Eye (tissue), 1 donor: ENCODE measurements around the gene SLC8A2.
A peak's percentile ranks its signal among the peaks of the same experiment; 100 is the strongest.
"Not testable (repeated sequence)": the region's sequence is repeated elsewhere in the genome, so short reads cannot be mapped to it uniquely, and the experiment has no call there.

Experiments used
- DNase-seq: peaks from one replicate; pipeline ENCODE4 v3.0.0-alpha.2; 2015

Gene SLC8A2

DNA sequence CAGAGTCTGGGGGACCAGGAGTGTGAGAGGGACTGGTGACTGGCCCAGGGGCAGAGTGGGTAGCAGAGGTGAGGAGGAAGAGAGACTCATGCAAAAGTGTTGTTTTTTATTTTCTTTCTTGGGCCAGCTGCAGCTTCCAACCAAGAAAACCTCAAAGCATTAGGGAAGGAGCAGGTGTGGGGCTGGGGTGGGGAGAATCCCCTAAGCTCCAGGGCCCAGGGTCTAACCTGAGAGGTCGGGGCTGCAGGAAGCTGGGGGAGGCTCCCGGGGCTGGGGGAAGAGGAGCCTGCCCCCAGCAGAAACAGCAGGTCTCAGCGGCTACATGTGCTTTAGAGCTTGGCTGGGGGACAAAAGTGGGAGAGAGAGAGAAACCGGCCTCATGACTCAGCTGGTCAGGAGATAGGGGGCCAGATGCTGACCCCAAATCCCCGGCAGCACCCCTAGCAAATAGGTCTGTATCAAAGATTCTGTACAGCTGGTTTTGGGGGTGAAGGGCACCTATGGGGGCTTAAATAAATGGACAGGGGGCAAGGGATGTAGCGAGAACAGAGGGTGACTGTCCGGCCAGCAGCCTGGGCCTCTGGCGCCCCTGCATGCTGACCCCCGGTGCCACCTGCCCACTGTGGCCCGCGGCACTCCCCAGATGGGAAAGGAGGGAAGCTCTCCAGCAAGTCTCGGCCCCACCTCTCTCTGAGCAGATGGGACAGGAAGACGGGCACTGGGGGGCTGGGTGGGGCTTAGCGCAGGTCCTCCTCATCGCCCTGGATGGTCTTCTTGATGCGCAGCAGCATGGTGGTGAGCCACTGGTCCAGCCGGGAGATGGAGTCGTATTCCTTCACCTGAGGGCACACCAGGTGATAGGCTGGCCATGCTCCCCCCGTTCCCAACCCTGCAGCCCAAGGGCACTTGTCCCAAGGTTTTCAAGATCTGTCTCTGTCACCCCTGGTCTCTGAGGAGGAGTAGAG is 16.1 kb upstream of the SLC8A2 start:
- no peak for DNase-seq

DNA sequence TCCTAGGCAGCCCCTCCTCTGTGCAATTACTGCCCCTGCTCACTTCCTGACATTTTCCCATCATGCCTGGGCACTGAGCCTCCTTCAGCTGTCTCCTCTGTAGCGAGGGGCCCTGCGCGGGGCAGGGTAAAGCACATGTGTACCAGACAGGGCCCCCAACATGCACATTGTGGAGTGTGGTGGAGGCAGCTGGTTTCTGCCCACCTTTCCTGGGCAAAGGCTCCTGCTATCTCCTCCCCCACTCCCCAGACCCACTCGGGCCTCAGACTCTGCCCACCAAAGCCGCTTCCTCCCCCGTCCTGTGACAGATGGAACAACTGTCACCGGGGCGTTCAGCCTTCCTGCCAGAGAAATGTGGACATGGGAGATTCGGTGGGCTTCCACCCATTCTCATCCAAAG is 15.2 kb upstream of the SLC8A2 start:
- DNase-seq, result peak; percentile 30

- DNase-seq, result not testable (repeated sequence)
Observed at GRCh38 chr19:47486220-47486619, 14.5 kb upstream of the SLC8A2 start.

- DNase-seq, result no peak
Observed at GRCh38 chr19:47485210-47485609, 13.5 kb upstream of the SLC8A2 start.

GRCh38 chr19:47483800-47484690 is 12.4 kb upstream of the SLC8A2 start, which contains the start of gene KPTN:
Gene KPTN (minus strand): TSS chr19:47484219. CDS start chr19:47484160, 59 bp downstream.
- peak; percentile 96 for DNase-seq

DNA sequence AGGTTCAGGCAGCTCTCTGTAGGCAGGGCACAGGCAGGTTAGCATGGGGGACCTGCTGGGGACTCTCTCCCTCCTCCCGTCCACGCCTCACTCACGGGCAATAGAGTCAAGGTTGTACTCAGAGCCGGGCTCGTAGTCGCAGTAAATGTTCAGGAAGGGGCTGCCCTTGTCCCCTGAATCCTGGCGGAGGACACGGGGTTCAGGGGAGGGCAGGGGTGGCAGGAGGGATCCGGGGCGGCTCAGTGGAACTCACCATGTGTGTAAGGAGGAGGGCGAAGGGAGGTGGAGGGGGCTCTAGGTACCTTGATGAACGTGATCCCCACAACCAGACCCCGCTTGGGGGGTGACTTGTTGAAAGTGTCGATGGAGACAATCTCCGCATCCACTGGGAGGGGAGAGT is 11.5 kb upstream of the SLC8A2 start:
- DNase-seq, result no peak

GRCh38 chr19:47481460-47482052 is 9.9 kb upstream of the SLC8A2 start:
- no peak for DNase-seq

DNA sequence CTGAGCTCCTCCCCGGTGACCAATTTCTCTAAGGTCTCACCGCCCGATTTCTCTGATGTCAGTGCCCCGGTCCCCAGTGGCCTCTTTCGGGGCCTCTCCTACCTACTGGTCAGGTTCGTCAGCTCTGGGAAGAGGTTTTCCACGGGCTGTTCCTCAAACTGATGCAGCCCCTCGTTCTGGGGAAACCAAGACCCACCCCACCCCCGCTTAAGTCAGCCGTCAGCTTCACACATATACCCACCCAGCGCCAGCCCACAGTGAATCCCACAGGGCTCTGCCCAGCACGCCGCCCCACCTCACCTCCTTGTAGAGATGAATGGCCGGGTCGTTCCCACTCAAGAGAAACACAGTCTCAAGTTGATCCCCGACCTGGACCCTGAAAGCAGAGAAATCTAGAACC is 9.0 kb upstream of the SLC8A2 start:
- DNase-seq, result no peak

GRCh38 chr19:47479701-47480503 is 8.2 kb upstream of the SLC8A2 start:
- DNase-seq, result no peak

DNA sequence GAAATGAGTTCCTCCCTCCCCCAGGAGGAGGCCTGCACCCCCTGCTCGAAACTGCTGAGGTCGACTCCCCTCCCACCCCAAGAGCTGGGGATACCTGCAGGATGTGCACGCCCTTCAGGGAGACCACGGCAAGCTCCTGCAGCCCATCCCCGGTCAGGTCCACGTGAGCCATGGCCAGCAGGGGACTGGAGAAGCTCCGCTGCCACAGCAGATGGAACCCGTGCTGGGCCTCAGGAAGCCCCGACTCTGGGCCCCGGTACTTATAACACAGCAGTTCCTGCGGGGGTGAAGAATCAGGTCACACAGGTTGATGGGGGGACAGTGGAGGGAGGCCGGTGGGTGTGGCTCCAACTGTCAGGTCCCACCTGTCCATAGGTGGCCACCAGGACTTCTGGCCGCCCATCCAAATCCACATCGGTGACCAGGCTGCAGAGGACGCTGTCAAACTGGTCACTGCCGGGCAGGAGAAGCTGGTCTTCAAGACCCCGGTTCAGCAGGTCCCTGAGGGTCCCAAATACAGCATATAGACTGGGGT is 4.8 kb upstream of the SLC8A2 start:
- no peak for DNase-seq

GRCh38 chr19:47475465-47475864 is 3.8 kb upstream of the SLC8A2 start:
- DNase-seq, result no peak

GRCh38 chr19:47473336-47473735 is 1.6 kb upstream of the SLC8A2 start:
- DNase-seq, result no peak

GRCh38 chr19:47471381-47471732 is 336 bp downstream of the SLC8A2 start:
- DNase-seq, result no peak

DNA sequence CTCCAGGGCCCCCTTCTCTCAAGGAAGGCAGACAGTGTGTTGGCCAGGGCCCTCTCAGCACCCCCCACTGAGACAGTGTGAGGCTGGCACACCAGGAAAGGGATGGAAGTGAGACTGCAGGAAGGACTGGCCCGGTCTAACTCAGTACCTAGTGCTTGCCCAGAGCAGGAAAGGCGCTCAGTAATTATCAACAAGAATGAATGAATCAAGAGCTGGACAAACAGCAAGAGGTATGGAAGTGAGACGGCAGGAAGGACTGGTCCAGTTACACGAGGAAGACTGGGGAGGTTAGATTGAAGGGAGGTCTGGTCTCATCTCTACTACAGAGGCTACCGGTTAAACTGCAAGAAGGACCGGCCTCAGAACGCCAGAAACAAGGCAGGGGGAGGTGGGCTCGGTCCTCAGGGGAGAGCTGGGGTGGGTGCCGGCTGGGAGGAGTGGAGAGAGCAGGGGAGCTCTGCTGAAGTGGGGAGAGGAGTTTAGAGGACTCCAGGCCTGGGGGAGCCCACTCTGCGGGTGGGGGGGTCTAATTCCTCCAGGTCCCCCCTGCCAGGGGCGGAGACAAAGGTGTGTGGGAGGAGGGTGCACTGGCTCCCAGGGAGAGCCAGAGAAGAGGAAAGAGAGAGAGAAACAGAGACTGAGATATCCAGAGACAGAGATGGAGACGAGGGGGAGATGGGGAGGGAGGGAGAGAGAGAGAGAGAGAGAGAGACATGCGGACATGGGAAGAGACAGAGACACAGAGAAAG is 1.1 kb downstream of the SLC8A2 start:
- DNase-seq, result no peak

- DNase-seq, result no peak
Observed at GRCh38 chr19:47469719-47470118, 2.0 kb downstream of the SLC8A2 start.

GRCh38 chr19:47469363-47469700 is 2.4 kb downstream of the SLC8A2 start:
- no peak for DNase-seq

DNA sequence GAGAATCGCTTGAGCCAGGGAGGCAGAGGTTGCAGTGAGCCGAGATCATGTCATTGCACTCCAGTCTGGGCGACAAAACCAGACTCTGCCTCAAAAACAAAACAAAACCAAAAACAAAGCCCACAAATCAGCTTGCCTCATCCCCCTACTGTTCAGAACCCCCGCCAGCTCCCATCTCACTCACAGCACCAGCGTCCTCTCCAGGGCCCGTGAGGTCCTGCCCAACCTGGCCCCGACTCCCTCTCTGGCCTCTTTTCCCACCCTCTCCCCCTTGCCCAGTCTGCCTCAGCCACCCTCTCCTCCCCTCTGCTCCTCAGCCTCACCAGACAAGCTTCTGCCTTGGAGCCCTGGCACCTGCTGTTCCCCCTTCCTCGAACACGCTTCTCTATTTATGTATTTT is 3.8 kb downstream of the SLC8A2 start:
- no peak for DNase-seq

DNA sequence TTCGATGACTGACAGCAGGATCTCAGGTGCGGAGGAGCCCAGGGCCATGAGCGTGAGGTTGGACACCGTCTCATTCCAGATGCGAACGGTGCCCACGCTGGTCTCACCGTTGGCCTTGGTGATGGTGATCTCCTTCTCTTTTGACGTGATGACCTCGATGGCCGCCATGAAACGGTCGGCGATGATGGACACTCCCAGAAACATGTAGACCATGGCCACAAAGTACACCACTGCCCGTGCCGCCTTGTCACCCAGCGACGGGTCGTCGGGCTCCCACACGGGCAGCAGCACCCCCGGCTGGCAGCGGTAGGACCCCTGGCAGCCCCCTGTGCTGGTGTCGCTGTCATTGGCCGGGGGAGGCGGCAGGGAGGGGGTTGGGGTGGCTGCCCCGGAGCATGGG is 5.7 kb downstream of the SLC8A2 start:
- DNase-seq, result no peak

- DNase-seq, result no peak
Observed at GRCh38 chr19:47464675-47465419, 6.8 kb downstream of the SLC8A2 start.

DNA sequence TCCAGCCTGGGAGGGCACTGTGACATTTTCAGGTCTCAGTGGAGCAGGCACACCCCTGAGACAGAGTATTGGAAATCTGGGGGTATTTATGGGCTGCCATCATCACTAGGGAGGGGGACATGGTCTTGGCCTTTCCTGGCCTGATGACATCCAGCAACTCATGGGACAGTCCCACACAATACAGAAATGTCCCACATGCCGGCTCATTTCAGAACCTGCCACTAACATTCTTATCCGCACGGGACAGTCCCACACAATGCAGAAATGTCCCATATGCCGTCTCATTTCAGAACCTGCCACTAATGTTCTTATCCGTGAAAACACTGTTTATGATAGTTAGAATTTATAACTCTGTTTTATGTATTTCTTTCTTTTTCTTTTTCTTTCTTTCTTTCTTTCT is 9.8 kb downstream of the SLC8A2 start:
- no peak for DNase-seq

DNA sequence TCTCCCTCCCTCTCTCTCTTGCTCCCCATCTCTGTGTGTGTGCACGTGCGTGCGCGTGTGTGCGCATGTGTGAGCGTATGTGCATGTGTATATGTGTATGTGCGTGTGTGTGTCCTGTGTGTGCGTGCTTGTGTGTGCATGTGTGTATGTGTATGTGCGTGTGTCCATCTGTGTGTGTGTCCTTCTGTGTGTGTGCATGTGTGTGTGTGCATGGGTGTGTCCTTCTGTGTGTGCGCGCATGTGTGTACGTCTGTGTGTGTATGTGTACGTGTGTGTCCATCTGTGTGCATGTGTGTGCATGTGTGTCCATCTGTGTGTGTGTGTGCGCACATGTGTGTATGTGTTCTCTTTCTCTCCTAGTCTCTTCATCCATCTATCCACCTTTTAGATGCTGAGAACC is 12.2 kb downstream of the SLC8A2 start:
- no peak for DNase-seq
